Effector CD4-positive, alpha-beta T cell (primary cell): ENCODE measurements around the gene C3orf70.
"Not testable (repeated sequence)": the region's sequence is repeated elsewhere in the genome, so short reads cannot be mapped to it uniquely, and the experiment has no call there.

Source experiments
- DNase-seq: peaks from one replicate; pipeline ENCODE4 v3.0.0-alpha.2; 2020

The C3orf70 gene

GRCh38 chr3:185151101-185151963 is 1.5 kb downstream of the C3orf70 start:
- no peak for DNase-seq

GRCh38 chr3:185150561-185150960 is 2.3 kb downstream of the C3orf70 start:
- no peak for DNase-seq

GRCh38 chr3:185149591-185149990 is 3.3 kb downstream of the C3orf70 start:
- DNase-seq = no peak

GRCh38 chr3:185145511-185145910 is 7.3 kb downstream of the C3orf70 start:
- DNase-seq = no peak

- no peak for DNase-seq
Observed at GRCh38 chr3:185144784-185145183, 8.1 kb downstream of the C3orf70 start.

GRCh38 chr3:185137821-185138220 is 15.0 kb downstream of the C3orf70 start:
- no peak for DNase-seq

GRCh38 chr3:185134509-185134908 is 18.4 kb downstream of the C3orf70 start:
- DNase-seq = no peak

GRCh38 chr3:185131602-185132256 is 21.1 kb downstream of the C3orf70 start:
- no peak for DNase-seq

GRCh38 chr3:185129083-185129482 is 23.8 kb downstream of the C3orf70 start:
- DNase-seq = no peak

- no peak for DNase-seq
Observed at GRCh38 chr3:185126201-185126600, 26.7 kb downstream of the C3orf70 start.

GRCh38 chr3:185120126-185120525 is 32.7 kb downstream of the C3orf70 start:
- no peak for DNase-seq

GRCh38 chr3:185115371-185115770 is 37.5 kb downstream of the C3orf70 start:
- DNase-seq = no peak

GRCh38 chr3:185114756-185115155 is 38.1 kb downstream of the C3orf70 start:
- no peak for DNase-seq

- no peak for DNase-seq
Observed at GRCh38 chr3:185112186-185112585, 40.7 kb downstream of the C3orf70 start.

- DNase-seq = not testable (repeated sequence)
Observed at GRCh38 chr3:185109012-185109411, 43.8 kb downstream of the C3orf70 start.

GRCh38 chr3:185106256-185106890 is 46.5 kb downstream of the C3orf70 start:
- DNase-seq = not testable (repeated sequence)

- no peak for DNase-seq
Observed at GRCh38 chr3:185103359-185104127, 49.3 kb downstream of the C3orf70 start.

GRCh38 chr3:185094697-185095096 is 58.2 kb downstream of the C3orf70 start:
- DNase-seq = no peak

- DNase-seq = no peak
Observed at GRCh38 chr3:185093116-185093515, 59.7 kb downstream of the C3orf70 start.

GRCh38 chr3:185090811-185091210 is 62.0 kb downstream of the C3orf70 start:
- no peak for DNase-seq

GRCh38 chr3:185089751-185090150 is 63.1 kb downstream of the C3orf70 start:
- DNase-seq = no peak

GRCh38 chr3:185089343-185089742 is 63.5 kb downstream of the C3orf70 start:
- no peak for DNase-seq

GRCh38 chr3:185087419-185087818 is 65.4 kb downstream of the C3orf70 start:
- no peak for DNase-seq
